K562 (cell line): ENCODE results near the gene INO80E. TPM values are rescaled to one million over a fixed set of nuclear protein-coding genes. Genes with fewer than 3 reads are reported as not detected.

Source experiments
- ATF1 ChIP-seq, 2 experiments: fragments of 450-650 bp in 1 of 2; IDR thresholded peaks; 2 replicates each; pipeline ENCODE4 v1.6.1; 2016; ENCODE audit warnings: missing compliant biosample characterization in 1 of 2, missing genetic modification characterization in 1 of 2
- FOXK1 ChIP-seq: sonication (generic); formaldehyde crosslinking; IDR thresholded peaks from 2 replicates; pipeline ENCODE4 v1.8.0; 2022; ENCODE audit warnings: missing genetic modification reagents, mild to moderate bottlenecking, borderline replicate concordance
- MCM5 ChIP-seq: fragments of 450-650 bp; IDR thresholded peaks from 2 replicates; pipeline ENCODE4 v1.6.1; 2016; ENCODE audit warnings: low read depth
- NFYB ChIP-seq: IDR thresholded peaks from 2 replicates; pipeline ENCODE4 v1.6.1; 2011; ENCODE audit warnings: mild to moderate bottlenecking, moderate library complexity; ENCODE audit not compliant: insufficient read length; ENCODE audit errors: extremely low read depth
- NR4A1 ChIP-seq, 2 experiments: fragments of 250-450 bp in 1 of 2; fragments of 450-650 bp in 1 of 2; sonication (Bioruptor Pico) in 1 of 2; IDR thresholded peaks; 2 replicates each; pipeline versions ENCODE4 v1.4.0 to v1.6.1; 2016 to 2020; ENCODE audit warnings: mild to moderate bottlenecking in 2 of 2, missing compliant biosample characterization in 1 of 2, missing genetic modification characterization in 1 of 2, moderate library complexity in 1 of 2
- POLR2B ChIP-seq: fragments of 450-650 bp; IDR thresholded peaks from 2 replicates; pipeline ENCODE4 v1.6.1; 2018; ENCODE audit warnings: low read depth; ENCODE audit not compliant: partially characterized antibody
- ZBTB1 ChIP-seq: sonication (generic); formaldehyde crosslinking; IDR thresholded peaks from 2 replicates; pipeline ENCODE4 v1.8.1; 2023; ENCODE audit warnings: missing genetic modification reagents, low read depth, mild to moderate bottlenecking, borderline replicate concordance
- ZNF23 ChIP-seq: fragments of 250-450 bp; sonication (Bioruptor Pico); IDR thresholded peaks from 2 replicates; pipeline ENCODE4 v1.4.0; 2020; ENCODE audit warnings: mild to moderate bottlenecking
- ZNF282 ChIP-seq: sonication (generic); formaldehyde crosslinking; IDR thresholded peaks from 2 replicates; pipeline ENCODE4 v1.8.1; 2023; ENCODE audit warnings: missing genetic modification reagents
- ZNF79 ChIP-seq: fragments of 250-450 bp; sonication (Bioruptor Pico); IDR thresholded peaks from 2 replicates; pipeline ENCODE4 v1.4.0; 2020; ENCODE audit warnings: low read depth, mild to moderate bottlenecking, moderate library complexity
- polyA plus RNA-seq, 8 experiments: library from polyadenylated mRNA; depleted of rRNA in 4 of 8; stranded (reverse) in 5 of 8; unstranded in 3 of 8; fragments of >200 nt; fragmentation: Nextera tagmentation in 2 of 8; fragmentation: Illumina TruSeq in 1 of 8; extraction: Ambion mirVana in 2 of 8; extraction: Trizol in 1 of 8; gene quantifications; 2 replicates each; pipeline versions ENCODE4 v1.2.1 to v1.2.3, GENCODE V29; 2011 to 2014; ENCODE audit warnings: inconsistent platforms in 1 of 8, missing spikeins in 1 of 8
- total RNA-seq, 7 experiments: library from RNA; depleted of rRNA in 6 of 7; stranded (reverse); fragments of >200 nt in 6 of 7; fragmentation: Illumina TruSeq in 2 of 7; extraction: Trizol in 2 of 7; gene quantifications; 2 replicates each; pipeline versions ENCODE4 v1.2.1 to v1.2.3, GENCODE V29; 2011 to 2021; ENCODE audit warnings: low replicate concordance in 1 of 7
- TF ChIP-seq, protein P1 (sequence below): fragments of 450-650 bp; IDR thresholded peaks from one replicate; pipeline ENCODE4 v1.6.1; 2018; ENCODE audit warnings: mild to moderate bottlenecking, moderate library complexity; ENCODE audit not compliant: partially characterized antibody
- TF ChIP-seq, protein P2 (sequence below): fragments of 250-450 bp; sonication (Bioruptor Pico); IDR thresholded peaks from 2 replicates; pipeline ENCODE4 v1.4.0; 2020; ENCODE audit warnings: borderline replicate concordance
- TF ChIP-seq, protein P3 (sequence below): fragments of 450-650 bp; IDR thresholded peaks from 2 replicates; pipeline ENCODE4 v1.6.1; 2016; ENCODE audit warnings: mild to moderate bottlenecking
- TF ChIP-seq, protein P4 (sequence below): sonication (generic); formaldehyde crosslinking; IDR thresholded peaks from 2 replicates; pipeline ENCODE4 v1.8.1; 2023; ENCODE audit warnings: mild to moderate bottlenecking, missing genetic modification reagents, moderate library complexity
- TF ChIP-seq, protein P5 (sequence below): fragments of 450-650 bp; IDR thresholded peaks from 2 replicates; pipeline ENCODE4 v1.6.1; 2017; ENCODE audit warnings: antibody characterized with exemption, mild to moderate bottlenecking

Gene INO80E
- total and polyA plus RNA-seq, 9 of the 15 experiments (the other 6 are each of a cell fraction or from before 2014, with no cell fraction given): 0.31 to 102 (median 49.3) TPM

DNA sequence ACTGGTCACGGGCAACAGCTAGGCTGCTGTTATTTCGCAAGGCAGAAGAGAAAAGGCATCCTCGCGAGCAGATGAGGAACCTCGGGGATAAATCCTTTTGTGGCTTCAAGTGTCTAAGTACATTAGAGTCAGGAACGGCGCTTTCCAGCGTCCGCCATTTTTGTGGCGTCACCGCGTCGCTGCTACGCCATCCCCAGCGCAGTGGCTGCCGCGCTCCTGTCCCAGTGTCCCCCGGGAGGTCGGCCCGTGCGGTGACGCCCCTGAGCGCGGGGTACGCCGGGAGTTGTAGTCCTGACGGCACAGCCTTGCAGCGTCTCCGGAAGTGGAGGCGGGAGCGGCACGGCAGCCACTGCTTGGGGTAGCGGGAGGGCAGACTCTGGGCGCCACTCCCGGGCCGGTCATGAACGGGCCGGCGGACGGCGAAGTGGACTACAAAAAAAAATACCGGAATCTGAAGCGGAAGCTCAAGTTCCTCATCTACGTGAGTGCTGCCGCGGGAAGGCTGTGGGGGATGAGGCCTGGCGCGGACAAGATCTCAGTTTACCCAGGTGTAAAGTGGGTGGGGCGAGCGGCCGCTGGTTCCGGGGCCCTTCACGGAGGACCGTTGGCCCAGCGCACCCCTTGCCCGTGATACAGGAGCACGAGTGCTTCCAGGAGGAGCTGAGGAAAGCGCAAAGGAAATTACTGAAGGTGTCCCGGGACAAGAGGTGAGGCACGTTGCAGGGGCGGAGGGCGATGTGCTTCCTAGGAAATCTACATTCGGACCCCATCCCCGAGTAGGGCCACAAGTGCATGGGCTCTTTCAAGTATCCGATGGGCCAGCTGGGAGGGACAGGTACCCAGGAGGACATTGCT lies at the start of gene INO80E (continued):
- TF ChIP-seq FOXK1: no peak
- TF ChIP-seq, protein P1, sequence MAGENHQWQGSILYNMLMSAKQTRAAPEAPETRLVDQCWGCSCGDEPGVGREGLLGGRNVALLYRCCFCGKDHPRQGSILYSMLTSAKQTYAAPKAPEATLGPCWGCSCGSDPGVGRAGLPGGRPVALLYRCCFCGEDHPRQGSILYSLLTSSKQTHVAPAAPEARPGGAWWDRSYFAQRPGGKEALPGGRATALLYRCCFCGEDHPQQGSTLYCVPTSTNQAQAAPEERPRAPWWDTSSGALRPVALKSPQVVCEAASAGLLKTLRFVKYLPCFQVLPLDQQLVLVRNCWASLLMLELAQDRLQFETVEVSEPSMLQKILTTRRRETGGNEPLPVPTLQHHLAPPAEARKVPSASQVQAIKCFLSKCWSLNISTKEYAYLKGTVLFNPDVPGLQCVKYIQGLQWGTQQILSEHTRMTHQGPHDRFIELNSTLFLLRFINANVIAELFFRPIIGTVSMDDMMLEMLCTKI: no peak
- no peak for TF ChIP-seq ZNF79 (CRISPR knock-in tag)
- TF ChIP-seq, protein P2, sequence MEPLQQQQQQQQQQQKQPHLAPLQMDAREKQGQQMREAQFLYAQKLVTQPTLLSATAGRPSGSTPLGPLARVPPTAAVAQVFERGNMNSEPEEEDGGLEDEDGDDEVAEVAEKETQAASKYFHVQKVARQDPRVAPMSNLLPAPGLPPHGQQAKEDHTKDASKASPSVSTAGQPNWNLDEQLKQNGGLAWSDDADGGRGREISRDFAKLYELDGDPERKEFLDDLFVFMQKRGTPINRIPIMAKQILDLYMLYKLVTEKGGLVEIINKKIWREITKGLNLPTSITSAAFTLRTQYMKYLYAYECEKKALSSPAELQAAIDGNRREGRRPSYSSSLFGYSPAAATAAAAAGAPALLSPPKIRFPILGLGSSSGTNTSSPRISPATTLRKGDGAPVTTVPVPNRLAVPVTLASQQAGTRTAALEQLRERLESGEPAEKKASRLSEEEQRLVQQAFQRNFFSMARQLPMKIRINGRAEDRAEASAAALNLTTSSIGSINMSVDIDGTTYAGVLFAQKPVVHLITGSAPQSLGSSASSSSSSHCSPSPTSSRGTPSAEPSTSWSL: no peak
- TF ChIP-seq ZBTB1 (CRISPR knock-in tag): no peak
- no peak for TF ChIP-seq ZNF282
- no peak for TF ChIP-seq ZNF23 (CRISPR knock-in tag)
- TF ChIP-seq NFYB: no peak
- peak; percentile 75; the same call in 1 of the 2 replicates for TF ChIP-seq ATF1 (CRISPR knock-in tag; IDR thresholded peaks at IDR 0.05)
- peak; percentile 99 for TF ChIP-seq ATF1 (tag; IDR thresholded peaks at IDR 0.05)
- no peak for TF ChIP-seq NR4A1 (CRISPR knock-in tag; IDR thresholded peaks at IDR 0.05)
- no peak; the same call in 1 of the 2 replicates for TF ChIP-seq NR4A1 (tag; IDR thresholded peaks at IDR 0.05)
- TF ChIP-seq, protein P3, sequence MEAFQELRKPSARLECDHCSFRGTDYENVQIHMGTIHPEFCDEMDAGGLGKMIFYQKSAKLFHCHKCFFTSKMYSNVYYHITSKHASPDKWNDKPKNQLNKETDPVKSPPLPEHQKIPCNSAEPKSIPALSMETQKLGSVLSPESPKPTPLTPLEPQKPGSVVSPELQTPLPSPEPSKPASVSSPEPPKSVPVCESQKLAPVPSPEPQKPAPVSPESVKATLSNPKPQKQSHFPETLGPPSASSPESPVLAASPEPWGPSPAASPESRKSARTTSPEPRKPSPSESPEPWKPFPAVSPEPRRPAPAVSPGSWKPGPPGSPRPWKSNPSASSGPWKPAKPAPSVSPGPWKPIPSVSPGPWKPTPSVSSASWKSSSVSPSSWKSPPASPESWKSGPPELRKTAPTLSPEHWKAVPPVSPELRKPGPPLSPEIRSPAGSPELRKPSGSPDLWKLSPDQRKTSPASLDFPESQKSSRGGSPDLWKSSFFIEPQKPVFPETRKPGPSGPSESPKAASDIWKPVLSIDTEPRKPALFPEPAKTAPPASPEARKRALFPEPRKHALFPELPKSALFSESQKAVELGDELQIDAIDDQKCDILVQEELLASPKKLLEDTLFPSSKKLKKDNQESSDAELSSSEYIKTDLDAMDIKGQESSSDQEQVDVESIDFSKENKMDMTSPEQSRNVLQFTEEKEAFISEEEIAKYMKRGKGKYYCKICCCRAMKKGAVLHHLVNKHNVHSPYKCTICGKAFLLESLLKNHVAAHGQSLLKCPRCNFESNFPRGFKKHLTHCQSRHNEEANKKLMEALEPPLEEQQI: no peak
- peak; percentile 82 for TF ChIP-seq POLR2B
- TF ChIP-seq, protein P4, sequence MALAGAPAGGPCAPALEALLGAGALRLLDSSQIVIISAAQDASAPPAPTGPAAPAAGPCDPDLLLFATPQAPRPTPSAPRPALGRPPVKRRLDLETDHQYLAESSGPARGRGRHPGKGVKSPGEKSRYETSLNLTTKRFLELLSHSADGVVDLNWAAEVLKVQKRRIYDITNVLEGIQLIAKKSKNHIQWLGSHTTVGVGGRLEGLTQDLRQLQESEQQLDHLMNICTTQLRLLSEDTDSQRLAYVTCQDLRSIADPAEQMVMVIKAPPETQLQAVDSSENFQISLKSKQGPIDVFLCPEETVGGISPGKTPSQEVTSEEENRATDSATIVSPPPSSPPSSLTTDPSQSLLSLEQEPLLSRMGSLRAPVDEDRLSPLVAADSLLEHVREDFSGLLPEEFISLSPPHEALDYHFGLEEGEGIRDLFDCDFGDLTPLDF (CRISPR knock-in tag): no peak
- TF ChIP-seq, protein P5, sequence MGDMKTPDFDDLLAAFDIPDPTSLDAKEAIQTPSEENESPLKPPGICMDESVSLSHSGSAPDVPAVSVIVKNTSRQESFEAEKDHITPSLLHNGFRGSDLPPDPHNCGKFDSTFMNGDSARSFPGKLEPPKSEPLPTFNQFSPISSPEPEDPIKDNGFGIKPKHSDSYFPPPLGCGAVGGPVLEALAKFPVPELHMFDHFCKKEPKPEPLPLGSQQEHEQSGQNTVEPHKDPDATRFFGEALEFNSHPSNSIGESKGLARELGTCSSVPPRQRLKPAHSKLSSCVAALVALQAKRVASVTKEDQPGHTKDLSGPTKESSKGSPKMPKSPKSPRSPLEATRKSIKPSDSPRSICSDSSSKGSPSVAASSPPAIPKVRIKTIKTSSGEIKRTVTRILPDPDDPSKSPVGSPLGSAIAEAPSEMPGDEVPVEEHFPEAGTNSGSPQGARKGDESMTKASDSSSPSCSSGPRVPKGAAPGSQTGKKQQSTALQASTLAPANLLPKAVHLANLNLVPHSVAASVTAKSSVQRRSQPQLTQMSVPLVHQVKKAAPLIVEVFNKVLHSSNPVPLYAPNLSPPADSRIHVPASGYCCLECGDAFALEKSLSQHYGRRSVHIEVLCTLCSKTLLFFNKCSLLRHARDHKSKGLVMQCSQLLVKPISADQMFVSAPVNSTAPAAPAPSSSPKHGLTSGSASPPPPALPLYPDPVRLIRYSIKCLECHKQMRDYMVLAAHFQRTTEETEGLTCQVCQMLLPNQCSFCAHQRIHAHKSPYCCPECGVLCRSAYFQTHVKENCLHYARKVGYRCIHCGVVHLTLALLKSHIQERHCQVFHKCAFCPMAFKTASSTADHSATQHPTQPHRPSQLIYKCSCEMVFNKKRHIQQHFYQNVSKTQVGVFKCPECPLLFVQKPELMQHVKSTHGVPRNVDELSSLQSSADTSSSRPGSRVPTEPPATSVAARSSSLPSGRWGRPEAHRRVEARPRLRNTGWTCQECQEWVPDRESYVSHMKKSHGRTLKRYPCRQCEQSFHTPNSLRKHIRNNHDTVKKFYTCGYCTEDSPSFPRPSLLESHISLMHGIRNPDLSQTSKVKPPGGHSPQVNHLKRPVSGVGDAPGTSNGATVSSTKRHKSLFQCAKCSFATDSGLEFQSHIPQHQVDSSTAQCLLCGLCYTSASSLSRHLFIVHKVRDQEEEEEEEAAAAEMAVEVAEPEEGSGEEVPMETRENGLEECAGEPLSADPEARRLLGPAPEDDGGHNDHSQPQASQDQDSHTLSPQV: no peak; the same call in 1 of the 2 replicates
- no peak for TF ChIP-seq MCM5
